Natural killer cell (primary cell): ENCODE measurements around the gene STXBP6. TPM values are rescaled to one million over a fixed set of nuclear protein-coding genes. Genes with fewer than 3 reads are reported as not detected.

Source experiments
- ATAC-seq, 3 donors: fragments of 150-1000 bp in 2 of 3; fragments of 200-7000 bp in 1 of 3; cut with Tn5 transposase; 1 replicate in 1 of 3; 2 replicates in 2 of 3; pipeline ENCODE4 v1.10.0; 2021; ENCODE audit warnings: mild to moderate bottlenecking in 2 of 3, moderate library complexity in 2 of 3
- DNase-seq, 2 donors: peaks; one replicate each; pipeline versions ENCODE4 v3.0.0 to v3.0.0-alpha.2; 2013 to 2021; ENCODE audit warnings: mixed read lengths in 1 of 2
- H3K27ac ChIP-seq: one replicate; pipeline ENCODE4 v1.5.1; 2013; ENCODE audit warnings: mild to moderate bottlenecking, low read length
- H3K27me3 ChIP-seq: one replicate; pipeline ENCODE4 v1.6.1; 2013; ENCODE audit warnings: low read length; ENCODE audit not compliant: control insufficient read depth, insufficient read depth
- H3K36me3 ChIP-seq: one replicate; pipeline ENCODE4 v1.6.1; 2013; ENCODE audit warnings: low read length; ENCODE audit not compliant: control insufficient read depth, insufficient read depth
- H3K4me1 ChIP-seq: one replicate; pipeline ENCODE4 v1.6.1; 2013; ENCODE audit warnings: low read length; ENCODE audit not compliant: control insufficient read depth, insufficient read depth
- H3K4me3 ChIP-seq: one replicate; pipeline ENCODE4 v1.5.1; 2013; ENCODE audit warnings: low read length
- H3K9me3 ChIP-seq: one replicate; pipeline ENCODE4 v1.6.1; 2013; ENCODE audit warnings: low read length; ENCODE audit not compliant: control insufficient read depth, insufficient read depth
- H3K27ac Mint-ChIP-seq, 2 donors: one replicate each; pipeline ENCODE4 v1.8.0; 2022; ENCODE audit warnings: mild to moderate bottlenecking in 2 of 2, mixed read lengths in 2 of 2, moderate library complexity in 1 of 2
- H3K27me3 Mint-ChIP-seq, 2 donors: one replicate each; pipeline ENCODE4 v1.8.0; 2022; ENCODE audit warnings: low read depth in 2 of 2, mixed read lengths in 2 of 2
- H3K36me3 Mint-ChIP-seq: one replicate; pipeline ENCODE4 v1.8.0; 2022; ENCODE audit warnings: mixed read lengths
- H3K4me1 Mint-ChIP-seq, 2 donors: one replicate each; pipeline ENCODE4 v1.8.0; 2022; ENCODE audit warnings: mixed read lengths in 2 of 2
- H3K4me3 Mint-ChIP-seq: one replicate; pipeline ENCODE4 v1.8.0; 2022; ENCODE audit warnings: mild to moderate bottlenecking, moderate library complexity, mixed read lengths
- H3K9me3 Mint-ChIP-seq, 2 donors: one replicate each; pipeline ENCODE4 v1.8.0; 2022; ENCODE audit warnings: mixed read lengths in 2 of 2
- WGBS: methylation state at CpG from one replicate; pipeline ENCODE4 v1.1.7; 2013; ENCODE audit warnings: missing lambda C conversion rate; ENCODE audit not compliant: insufficient coverage; 5-methylcytosine and 5-hydroxymethylcytosine counted together
- intact Hi-C: fragments of 100-400 bp; cut with micrococcal nuclease; formaldehyde crosslinking; loops from one replicate; pipeline ENCODE4 v1.14.2; 2022
- total RNA-seq, 4 donors: library from RNA; stranded (reverse); fragments of 120-200 nt in 1 of 4; gene quantifications; one replicate each; pipeline versions ENCODE4 v1.2.3 to v1.2.4, GENCODE V29; 2013 to 2022
- TF ChIP-seq, protein P1 (sequence below): fragments of 200-600 bp; IDR thresholded peaks from one replicate; pipeline ENCODE4 v1.8.0; 2022; ENCODE audit warnings: antibody characterized with exemption

Gene STXBP6
- total RNA-seq, 3 donors from 2014 or later (not counting 1 experiment from before 2014, with no cell fraction given): 0.20 TPM; not detected in 2

DNA sequence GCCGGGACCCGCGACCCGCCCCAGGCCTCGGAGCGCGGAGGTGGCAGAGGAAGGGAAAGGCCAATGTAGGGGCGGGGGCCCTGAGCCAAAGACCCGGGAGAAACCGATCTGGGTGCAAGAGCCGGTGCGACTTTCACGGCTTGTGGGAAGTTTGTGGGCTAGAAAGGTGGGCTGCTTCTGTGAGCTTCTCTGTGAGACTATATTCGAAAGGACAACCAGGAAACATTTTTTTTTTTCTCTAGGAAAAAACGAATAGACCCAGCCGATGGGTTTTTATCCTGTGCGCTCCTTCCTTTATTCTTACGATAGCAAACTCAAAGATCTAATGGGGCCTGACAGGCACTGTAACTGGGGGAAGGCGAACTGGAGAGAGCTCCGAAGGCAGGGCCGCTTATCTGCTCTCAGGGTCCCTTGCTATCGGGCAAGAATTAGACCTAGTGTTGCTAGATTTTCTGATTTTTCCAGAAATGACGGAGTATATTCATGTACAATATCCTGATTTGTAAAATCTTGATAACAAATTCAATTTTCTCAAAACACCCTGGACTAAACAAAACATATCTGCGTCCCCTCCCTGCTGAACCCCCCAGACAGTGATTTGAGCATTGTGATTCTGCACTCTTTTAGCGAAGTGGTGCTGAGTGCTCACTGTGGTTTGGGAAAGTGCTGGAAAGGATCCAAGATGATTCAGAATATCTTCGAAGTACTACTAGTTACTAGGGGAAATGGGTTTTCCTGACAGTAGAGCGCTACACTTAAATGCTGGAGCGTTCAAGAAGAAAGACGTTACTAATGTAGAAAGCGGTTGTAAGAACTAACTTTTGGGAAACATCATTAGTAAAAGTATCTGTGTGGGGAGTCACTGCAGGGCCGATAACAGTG is 563 bp upstream of the STXBP6 start:
- Mint-ChIP-seq H3K4me1 (peaks cover 7 to 12% of the 10 kb centered on the region in 2 donors), H3K4me3 (peak overlapping the region; percentile 83), H3K27me3 (peaks cover 45 to 83% of the 10 kb centered on the region in 2 donors), H3K9me3 (no peaks in the 10 kb centered on the region), H3K36me3 (no peaks in the 10 kb centered on the region), H3K27ac (no peak overlapping the region)
- Histone ChIP-seq H3K9me3 (no peaks in the 10 kb centered on the region), H3K36me3 (no peaks in the 10 kb centered on the region), H3K4me3 (no peak overlapping the region), H3K27ac (no peak overlapping the region), H3K27me3 (peaks cover 54% of the 10 kb centered on the region), H3K4me1 (peaks cover 8% of the 10 kb centered on the region)
- intact Hi-C loops: no loop called here
- no peak for DNase-seq
- 8% methylated on average over 31 of the region's 31 CpGs for WGBS
- no peak for ATAC-seq
- TF ChIP-seq, protein P1, sequence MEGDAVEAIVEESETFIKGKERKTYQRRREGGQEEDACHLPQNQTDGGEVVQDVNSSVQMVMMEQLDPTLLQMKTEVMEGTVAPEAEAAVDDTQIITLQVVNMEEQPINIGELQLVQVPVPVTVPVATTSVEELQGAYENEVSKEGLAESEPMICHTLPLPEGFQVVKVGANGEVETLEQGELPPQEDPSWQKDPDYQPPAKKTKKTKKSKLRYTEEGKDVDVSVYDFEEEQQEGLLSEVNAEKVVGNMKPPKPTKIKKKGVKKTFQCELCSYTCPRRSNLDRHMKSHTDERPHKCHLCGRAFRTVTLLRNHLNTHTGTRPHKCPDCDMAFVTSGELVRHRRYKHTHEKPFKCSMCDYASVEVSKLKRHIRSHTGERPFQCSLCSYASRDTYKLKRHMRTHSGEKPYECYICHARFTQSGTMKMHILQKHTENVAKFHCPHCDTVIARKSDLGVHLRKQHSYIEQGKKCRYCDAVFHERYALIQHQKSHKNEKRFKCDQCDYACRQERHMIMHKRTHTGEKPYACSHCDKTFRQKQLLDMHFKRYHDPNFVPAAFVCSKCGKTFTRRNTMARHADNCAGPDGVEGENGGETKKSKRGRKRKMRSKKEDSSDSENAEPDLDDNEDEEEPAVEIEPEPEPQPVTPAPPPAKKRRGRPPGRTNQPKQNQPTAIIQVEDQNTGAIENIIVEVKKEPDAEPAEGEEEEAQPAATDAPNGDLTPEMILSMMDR: no peak

DNA sequence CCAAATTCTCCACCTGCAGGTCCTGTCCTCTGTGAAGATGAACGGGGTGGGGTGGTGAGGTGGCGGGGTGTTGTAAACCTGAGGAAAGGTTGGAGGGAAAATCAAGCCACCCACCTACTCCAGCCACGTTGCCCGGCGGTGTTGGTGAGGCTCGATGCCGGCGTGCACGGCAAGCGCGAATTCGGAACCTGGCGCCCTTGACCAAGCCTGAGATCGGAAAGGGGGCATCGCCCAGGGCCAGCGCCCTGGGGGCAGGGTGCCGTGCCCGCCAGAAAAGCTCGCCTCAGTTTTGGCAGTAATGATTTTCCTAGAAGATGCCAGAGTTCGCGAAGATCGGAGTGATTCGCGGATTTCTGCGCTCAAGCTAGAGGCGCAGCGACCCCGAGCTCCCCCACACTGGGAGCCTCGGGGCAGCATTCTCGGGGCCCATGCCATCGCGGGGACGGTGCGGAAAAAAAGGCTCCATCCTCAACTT is 817 bp downstream of the STXBP6 start:
- Histone ChIP-seq H3K4me3 (no peak overlapping the region), H3K36me3 (no peaks in the 10 kb centered on the region), H3K4me1 (peaks cover 8% of the 10 kb centered on the region), H3K27ac (no peak overlapping the region), H3K27me3 (peaks cover 54% of the 10 kb centered on the region), H3K9me3 (no peaks in the 10 kb centered on the region)
- H3K9me3 Mint-ChIP-seq: no peaks in the 10 kb centered on the region
- no peak for ATAC-seq
- intact Hi-C loops: no loop called here
- WGBS: 6% methylated on average over 32 of the region's 34 CpGs
- TF ChIP-seq, protein P1: no peak
- peaks cover 7 to 12% of the 10 kb centered on the region in 2 donors for H3K4me1 Mint-ChIP-seq
- peaks cover 45 to 81% of the 10 kb centered on the region in 2 donors for H3K27me3 Mint-ChIP-seq
- peak overlapping the region; percentile 53 for H3K4me3 Mint-ChIP-seq
- H3K36me3 Mint-ChIP-seq: no peaks in the 10 kb centered on the region
- no peak for DNase-seq
- no peak overlapping the region for H3K27ac Mint-ChIP-seq

DNA sequence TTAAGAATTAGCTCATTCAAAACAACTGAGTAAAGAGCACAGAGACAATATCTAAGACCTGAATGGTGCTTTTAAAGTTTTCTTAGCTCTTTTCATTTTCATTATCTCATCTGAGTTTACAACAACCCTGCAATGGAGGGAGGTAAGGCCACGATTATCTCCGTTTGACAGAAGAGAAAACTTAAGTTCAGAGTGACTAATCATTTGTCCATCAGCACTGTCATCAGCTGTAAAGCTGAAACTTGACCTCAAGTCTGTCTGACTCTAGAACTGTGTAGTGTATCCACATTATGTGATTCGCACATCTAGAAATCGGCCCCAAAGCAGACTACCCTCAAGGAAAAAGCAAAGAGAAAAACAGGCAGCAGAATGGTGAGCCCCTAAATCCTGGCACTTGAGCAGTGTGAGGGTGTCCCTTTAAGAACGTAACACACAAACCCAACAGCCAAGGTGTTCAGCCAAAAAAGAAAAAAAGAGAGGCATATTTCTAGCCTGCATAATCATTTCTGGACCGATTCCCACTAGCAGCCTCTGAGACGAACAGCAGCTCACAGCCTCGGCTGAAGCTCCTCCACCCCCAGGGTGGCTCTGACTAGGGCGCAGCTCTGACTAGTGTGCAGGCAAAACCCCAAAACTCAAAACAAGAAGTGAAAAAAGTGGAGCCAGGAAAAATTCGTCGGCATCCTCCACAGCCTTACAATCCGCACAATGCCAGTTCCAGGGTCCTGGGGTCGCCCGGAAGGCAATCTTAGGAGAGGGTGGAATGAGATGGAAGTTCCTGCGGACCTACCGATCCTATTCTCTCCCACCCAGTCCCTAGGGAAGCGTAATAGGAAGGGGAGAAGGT is 1.6 kb downstream of the STXBP6 start:
- H3K4me3 ChIP-seq: no peak overlapping the region
- Mint-ChIP-seq H3K27ac (no peak overlapping the region), H3K4me3 (peak overlapping the region; percentile 53), H3K36me3 (no peaks in the 10 kb centered on the region), H3K9me3 (no peaks in the 10 kb centered on the region), H3K27me3 (peaks cover 48 to 76% of the 10 kb centered on the region in 2 donors), H3K4me1 (peaks cover 7 to 12% of the 10 kb centered on the region in 2 donors)
- intact Hi-C loops: no loop called here
- H3K27me3 ChIP-seq: peaks cover 50% of the 10 kb centered on the region
- 73% methylated on average over 9 of the region's 17 CpGs for WGBS
- no peaks in the 10 kb centered on the region for H3K36me3 ChIP-seq
- no peaks in the 10 kb centered on the region for H3K9me3 ChIP-seq
- TF ChIP-seq, protein P1: no peak
- no peak overlapping the region for H3K27ac ChIP-seq
- ATAC-seq: no peak
- no peak for DNase-seq
- H3K4me1 ChIP-seq: peaks cover 8% of the 10 kb centered on the region
